Measurements from ENCODE around the gene TEAD1.

DNA sequence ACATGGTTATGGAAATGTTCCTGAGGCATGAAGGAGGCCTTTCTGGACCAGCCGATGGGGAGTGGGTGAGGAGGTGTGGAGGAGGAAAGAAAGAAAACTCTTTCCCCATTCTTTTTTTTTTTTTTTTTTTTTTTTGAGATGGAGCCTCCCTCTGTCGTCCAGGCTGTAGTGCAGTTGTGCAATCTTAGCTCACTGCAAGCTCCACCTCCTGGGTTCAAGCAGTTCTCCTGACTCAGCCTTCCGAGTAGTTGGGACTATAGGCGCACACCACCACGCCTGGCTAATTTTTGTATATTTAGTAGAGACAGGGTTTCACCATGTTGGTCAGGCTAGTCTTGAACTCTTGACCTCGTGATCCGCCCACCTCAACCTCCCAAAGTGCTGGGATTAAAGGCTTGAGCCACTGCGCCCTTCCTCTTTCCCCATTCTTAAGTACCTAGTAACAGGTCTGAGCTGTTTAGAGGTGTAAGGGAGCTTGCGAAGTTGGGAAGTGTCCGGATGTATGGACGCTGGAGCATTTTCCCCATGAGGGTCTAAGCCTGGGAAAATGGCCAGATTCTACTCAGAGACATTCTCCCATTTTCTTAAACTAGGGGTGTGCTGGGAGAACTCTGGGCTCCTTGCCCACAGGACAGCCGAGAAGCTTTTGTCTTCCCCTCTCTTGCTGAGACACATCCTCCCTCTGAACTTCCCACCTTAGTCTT lies 135.8 kb downstream of the TEAD1 start:
- TF ChIP-seq, protein P1, sequence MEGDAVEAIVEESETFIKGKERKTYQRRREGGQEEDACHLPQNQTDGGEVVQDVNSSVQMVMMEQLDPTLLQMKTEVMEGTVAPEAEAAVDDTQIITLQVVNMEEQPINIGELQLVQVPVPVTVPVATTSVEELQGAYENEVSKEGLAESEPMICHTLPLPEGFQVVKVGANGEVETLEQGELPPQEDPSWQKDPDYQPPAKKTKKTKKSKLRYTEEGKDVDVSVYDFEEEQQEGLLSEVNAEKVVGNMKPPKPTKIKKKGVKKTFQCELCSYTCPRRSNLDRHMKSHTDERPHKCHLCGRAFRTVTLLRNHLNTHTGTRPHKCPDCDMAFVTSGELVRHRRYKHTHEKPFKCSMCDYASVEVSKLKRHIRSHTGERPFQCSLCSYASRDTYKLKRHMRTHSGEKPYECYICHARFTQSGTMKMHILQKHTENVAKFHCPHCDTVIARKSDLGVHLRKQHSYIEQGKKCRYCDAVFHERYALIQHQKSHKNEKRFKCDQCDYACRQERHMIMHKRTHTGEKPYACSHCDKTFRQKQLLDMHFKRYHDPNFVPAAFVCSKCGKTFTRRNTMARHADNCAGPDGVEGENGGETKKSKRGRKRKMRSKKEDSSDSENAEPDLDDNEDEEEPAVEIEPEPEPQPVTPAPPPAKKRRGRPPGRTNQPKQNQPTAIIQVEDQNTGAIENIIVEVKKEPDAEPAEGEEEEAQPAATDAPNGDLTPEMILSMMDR (conservative IDR thresholded peaks at IDR 0.05), result no peak
- TF ChIP-seq EZH2 (IDR thresholded peaks at IDR 0.05; ENCODE audit: low read depth), result no peak
